Motor neuron (in vitro differentiated cells): ENCODE measurements around the gene TRIM25. TPM values are rescaled to one million over a fixed set of nuclear protein-coding genes. Genes with fewer than 3 reads are reported as not detected.
A peak's percentile ranks its signal among the peaks of the same experiment; 100 is the strongest.

Source experiments
- ATAC-seq, 8 experiments: fragments of 200-7000 bp; cut with Tn5 transposase; replicated peaks in 6 of 8; 2 replicates each; pipeline ENCODE4 v1.8.0; 2021; ENCODE audit warnings: mild to moderate bottlenecking in 8 of 8, moderate library complexity in 8 of 8
- H3K27ac ChIP-seq, 2 donors: fragments of 250-450 bp; sonication (Bioruptor Pico); 2 replicates each; pipeline ENCODE4 v1.9.0; 2021; ENCODE audit warnings: antibody characterized with exemption in 2 of 2, mild to moderate bottlenecking in 2 of 2, moderate library complexity in 1 of 2
- H3K4me1 ChIP-seq, 2 donors: fragments of 250-450 bp; sonication (Bioruptor Pico); replicated peaks in 1 of 2; 2 replicates each; pipeline ENCODE4 v1.6.1; 2021; ENCODE audit warnings: antibody characterized with exemption in 2 of 2, mild to moderate bottlenecking in 2 of 2, moderate library complexity in 1 of 2
- H3K4me3 ChIP-seq, 5 donors: fragments of 250-450 bp; sonication (Bioruptor Pico); 2 replicates each; pipeline ENCODE4 v1.9.0; 2021; ENCODE audit warnings: antibody characterized with exemption in 5 of 5, mild to moderate bottlenecking in 5 of 5, moderate library complexity in 4 of 5
- whole genome bisulfite sequencing, 10 experiments: fragments of 450-650 bp; shearing (Covaris generic); methylation state at CpG; one replicate each; pipeline ENCODE4 v1.0.0; 2022; 5-methylcytosine and 5-hydroxymethylcytosine counted together
- in situ Hi-C, 9 experiments: fragments of 400-800 bp; cut with MboI; loops; one replicate each; pipeline ENCODE4 v1.15.0; 2021; ENCODE audit warnings: low sequenced_read_pairs in 9 of 9, low pct_unique_long_range_greater_than_20kb in 2 of 9; ENCODE audit not compliant: unreplicated experiment in 9 of 9
- total RNA-seq, 8 experiments: library from RNA; unstranded; fragments of 300-600 nt; gene quantifications; 2 replicates each; pipeline versions ENCODE4 v1.2.3 to v1.2.4, GENCODE V29; 2022

Gene TRIM25
- total RNA-seq, 8 experiments from 2014 or later = 2.5 to 77.7 (median 15.7) TPM

- H3K4me1 ChIP-seq = no peaks in the 10 kb centered on the region
- no peak overlapping the region for H3K27ac ChIP-seq
- H3K4me3 ChIP-seq = no peak overlapping the region
- 79 to 100% (median 100%) methylated on average over 1 to 3 of the region's 3 CpGs; no CpG with 5 or more reads in 3 of the 10 experiments for WGBS, 10 experiments
- ATAC-seq = no peak
- in situ Hi-C loops = no loop called here
These were observed 45.1 kb downstream of the TRIM25 start for GRCh38 chr17:56868716-56869115.

DNA sequence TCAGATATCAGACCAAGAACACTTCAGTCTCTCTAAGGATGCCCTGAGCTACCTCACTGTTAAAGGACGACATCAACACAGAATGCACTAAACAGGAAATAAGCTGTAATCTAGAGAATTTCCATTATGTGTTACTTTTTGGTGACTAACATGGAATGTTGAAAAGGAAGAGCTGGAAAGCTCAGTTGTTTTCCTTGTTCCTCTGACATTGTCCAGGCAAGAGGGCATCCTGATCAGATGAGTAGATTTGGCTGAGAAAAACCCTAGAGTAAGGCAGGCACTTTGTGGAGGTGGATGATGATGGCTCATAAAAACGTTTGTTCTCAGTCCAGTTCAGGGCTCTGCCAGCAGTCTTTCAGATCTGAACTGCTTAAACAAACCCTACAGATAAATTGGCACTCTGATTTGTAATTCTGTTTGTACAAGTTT lies 45.9 kb downstream of the TRIM25 start:
- no peak overlapping the region for H3K27ac ChIP-seq
- no peak for ATAC-seq

DNA sequence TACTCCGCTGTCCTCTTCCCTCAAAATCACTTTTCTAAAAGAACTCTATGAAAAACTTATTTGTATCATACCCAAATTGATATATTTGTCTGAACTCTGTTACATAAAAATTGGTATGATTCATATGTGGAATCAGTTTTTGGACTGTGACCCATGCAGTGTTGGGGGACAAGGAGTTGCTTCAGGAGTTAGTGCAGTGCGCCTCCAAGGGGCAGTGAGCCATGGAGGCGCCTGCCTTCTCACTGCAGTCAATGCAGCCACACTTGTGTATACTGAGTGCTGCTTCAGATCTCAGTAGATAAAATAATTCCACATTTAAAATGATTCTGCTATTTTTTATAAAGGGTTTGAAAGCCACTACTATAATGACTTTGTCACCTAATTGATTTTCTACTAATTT lies 47.4 kb downstream of the TRIM25 start:
- WGBS, 10 experiments = 0 to 79% (median 45%) methylated on average over 1 to 3 of the region's 3 CpGs; no CpG with 5 or more reads in 2 of the 10 experiments
- in situ Hi-C loops = no loop called here
- Histone ChIP-seq H3K4me1 (no peaks in the 10 kb centered on the region), H3K27ac (no peak overlapping the region), H3K4me3 (no peak overlapping the region)
- peak in 2 of 8 experiments; percentile 16 to 49 for ATAC-seq

More for the DNA sequence above, 45.9 kb downstream of the TRIM25 start:
- Histone ChIP-seq H3K4me1 (no peaks in the 10 kb centered on the region), H3K4me3 (no peak overlapping the region)
- in situ Hi-C loops = no loop called here
- 17 to 100% (median 52%) methylated on average over 1 to 2 of the region's 2 CpGs; no CpG with 5 or more reads in 4 of the 10 experiments for WGBS, 10 experiments

- 86 to 100% (median 93%) methylated on average over 1 to 5 of the region's 5 CpGs; no CpG with 5 or more reads in 1 of the 10 experiments for WGBS, 10 experiments
- no peak overlapping the region for H3K4me3 ChIP-seq
- no peak overlapping the region for H3K27ac ChIP-seq
- peak in 1 of 8 experiments; percentile 25 for ATAC-seq
- H3K4me1 ChIP-seq = no peaks in the 10 kb centered on the region
- in situ Hi-C loops = no loop called here
These were observed 47.8 kb downstream of the TRIM25 start for GRCh38 chr17:56866076-56866475.

- in situ Hi-C loops = no loop called here
- H3K4me1 ChIP-seq = no peaks in the 10 kb centered on the region
- 20 to 100% (median 61%) methylated on average over 1 to 3 of the region's 3 CpGs; no CpG with 5 or more reads in 3 of the 10 experiments for WGBS, 10 experiments
- no peak overlapping the region for H3K27ac ChIP-seq
- ATAC-seq = no peak
- no peak overlapping the region for H3K4me3 ChIP-seq
These were observed 49.9 kb downstream of the TRIM25 start for GRCh38 chr17:56863974-56864373.

GRCh38 chr17:56861899-56862298 lies 52.0 kb downstream of the TRIM25 start:
- no peak for ATAC-seq
- no peak overlapping the region for H3K27ac ChIP-seq
- in situ Hi-C loops = no loop called here
- whole genome bisulfite sequencing, 10 experiments = 61 to 100% (median 95%) methylated on average over 3 of the region's 3 CpGs; no CpG with 5 or more reads in 1 of the 10 experiments
- no peak overlapping the region for H3K4me3 ChIP-seq
- H3K4me1 ChIP-seq = no peaks in the 10 kb centered on the region

DNA sequence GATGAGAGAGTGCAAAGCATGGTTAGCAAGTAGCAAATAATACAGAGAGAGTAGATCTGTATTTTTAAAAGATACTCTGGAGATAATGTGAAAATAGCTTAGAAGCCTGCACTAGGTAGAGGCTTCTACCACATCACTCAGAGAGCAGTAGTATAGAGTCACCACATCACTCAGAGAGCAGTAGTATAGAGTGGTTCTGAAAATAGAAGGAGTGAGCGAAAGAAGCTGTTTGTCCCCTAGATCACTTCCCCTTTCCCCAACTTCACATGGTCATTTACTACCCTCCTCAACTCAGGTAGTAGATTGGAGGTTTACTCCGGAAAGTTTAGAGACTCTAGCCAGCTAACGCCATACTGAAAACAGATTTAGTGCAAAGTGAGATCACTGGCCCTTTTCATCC lies 62.8 kb downstream of the TRIM25 start:
- ATAC-seq = no peak
- H3K4me1 ChIP-seq = no peaks in the 10 kb centered on the region
- H3K4me3 ChIP-seq = no peak overlapping the region
- WGBS, 10 experiments = 0 to 100% (median 100%) methylated on average over 1 to 3 of the region's 3 CpGs; no CpG with 5 or more reads in 5 of the 10 experiments
- in situ Hi-C loops = no loop called here
- no peak overlapping the region for H3K27ac ChIP-seq

DNA sequence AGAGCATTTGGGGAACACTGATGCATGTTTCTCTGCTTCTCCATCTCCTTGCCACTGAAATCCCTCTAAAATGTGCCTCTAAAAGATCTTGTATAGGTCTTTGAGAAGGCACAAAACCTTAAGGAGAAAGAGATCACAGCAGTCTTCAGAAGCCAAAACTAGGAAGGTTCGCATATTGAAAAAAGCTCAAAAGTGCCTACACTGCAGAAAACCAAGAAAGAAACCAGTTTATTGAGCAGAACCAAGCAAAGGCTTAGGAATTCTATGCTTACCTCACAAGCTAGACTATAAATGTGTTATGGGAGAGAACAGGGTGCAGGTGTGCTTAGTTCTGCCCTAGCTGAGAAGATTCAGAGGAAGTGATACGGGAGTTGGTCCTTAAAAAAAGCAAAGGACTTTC lies 63.3 kb downstream of the TRIM25 start:
- Histone ChIP-seq H3K4me1 (no peaks in the 10 kb centered on the region), H3K4me3 (no peak overlapping the region), H3K27ac (no peak overlapping the region)
- no peak for ATAC-seq
- 83 to 100% (median 100%) methylated on average over 1 to 2 of the region's 2 CpGs for WGBS, 10 experiments
- in situ Hi-C loops = no loop called here

DNA sequence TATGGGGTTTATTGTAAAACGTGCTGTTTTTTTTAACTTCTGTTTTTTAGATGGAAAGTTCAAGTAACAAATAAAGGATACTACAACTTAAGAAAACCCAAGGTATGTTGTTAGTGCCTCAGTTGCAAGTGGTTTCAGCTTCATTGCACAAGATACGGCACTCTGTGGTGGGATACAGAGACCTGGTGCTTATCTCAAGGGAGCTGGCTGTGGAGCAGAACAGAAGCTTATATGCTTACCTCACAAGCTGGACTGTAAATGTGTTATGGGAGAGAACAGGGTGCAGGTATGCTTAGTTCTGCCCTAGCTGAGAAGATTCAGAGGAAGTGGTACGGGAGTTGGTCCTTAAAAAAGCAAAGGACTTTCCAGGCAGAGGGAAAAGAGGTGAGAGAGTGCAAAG lies 64.7 kb downstream of the TRIM25 start:
- WGBS, 10 experiments = 50 to 90% (median 63%) methylated on average over 1 to 3 of the region's 3 CpGs; no CpG with 5 or more reads in 1 of the 10 experiments
- Histone ChIP-seq H3K4me3 (no peak overlapping the region), H3K27ac (no peak overlapping the region), H3K4me1 (no peaks in the 10 kb centered on the region)
- in situ Hi-C loops = no loop called here
- no peak for ATAC-seq

DNA sequence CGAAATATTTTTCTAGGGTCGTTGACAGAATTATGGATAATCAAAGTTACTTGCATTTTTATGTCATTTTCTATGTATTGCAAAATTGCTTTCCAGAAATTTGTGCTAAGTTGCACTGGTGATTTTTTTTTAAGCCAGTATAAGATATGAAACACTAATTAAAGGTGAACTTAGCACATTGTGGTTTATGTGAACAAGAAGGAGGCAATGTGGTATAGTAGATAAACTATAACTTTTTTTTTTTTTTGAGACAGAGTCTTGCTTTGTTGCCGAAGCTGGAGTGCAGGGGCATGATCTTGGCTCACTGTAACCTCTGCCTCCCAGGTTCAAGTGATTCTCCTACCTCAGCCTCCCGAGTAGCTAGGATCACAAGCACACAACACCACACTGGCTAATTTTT lies 66.7 kb downstream of the TRIM25 start:
- H3K4me1 ChIP-seq = no peaks in the 10 kb centered on the region
- in situ Hi-C loops = no loop called here
- WGBS, 10 experiments = 80 to 100% (median 94%) methylated on average over 2 to 4 of the region's 4 CpGs
- no peak for ATAC-seq
- no peak overlapping the region for H3K27ac ChIP-seq
- no peak overlapping the region for H3K4me3 ChIP-seq

- no peaks in the 10 kb centered on the region for H3K4me1 ChIP-seq
- ATAC-seq = peak in 2 of 8 experiments; percentile 25 to 80
- no peak overlapping the region for H3K4me3 ChIP-seq
- H3K27ac ChIP-seq = no peak overlapping the region
- 88 to 100% (median 100%) methylated on average over 1 of the region's 1 CpG; no CpG with 5 or more reads in 1 of the 10 experiments for WGBS, 10 experiments
- in situ Hi-C loops = no loop called here
These were observed 67.9 kb downstream of the TRIM25 start for GRCh38 chr17:56845934-56846333.

DNA sequence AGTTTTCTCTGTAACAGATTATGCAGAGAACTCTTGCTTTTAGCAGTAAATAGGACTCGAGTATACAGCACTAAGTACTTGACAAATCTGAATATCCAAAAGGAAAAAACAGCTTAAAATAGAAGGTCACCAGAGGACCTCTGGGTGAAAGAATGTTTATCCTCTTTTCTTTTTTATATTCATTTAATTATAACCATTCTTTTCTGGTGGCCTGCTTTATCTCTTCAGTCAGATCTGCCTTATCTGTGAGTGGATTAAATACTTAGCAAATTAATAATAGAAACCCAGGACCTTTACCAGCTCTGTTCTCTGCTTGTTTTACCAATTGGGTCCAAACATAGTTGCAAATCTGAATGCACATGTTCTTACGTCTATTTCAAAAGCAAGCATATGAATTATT lies 71.3 kb downstream of the TRIM25 start:
- H3K27ac ChIP-seq = no peak overlapping the region
- in situ Hi-C loops = no loop called here
- H3K4me3 ChIP-seq = no peak overlapping the region
- 36 to 100% (median 81%) methylated on average over 1 to 2 of the region's 2 CpGs; no CpG with 5 or more reads in 1 of the 10 experiments for WGBS, 10 experiments
- peak in 1 of 8 experiments; percentile 37 for ATAC-seq
- peaks cover 0 to 2% of the 10 kb centered on the region in 2 donors for H3K4me1 ChIP-seq

- in situ Hi-C loops = no loop called here
- ATAC-seq = no peak
- Histone ChIP-seq H3K27ac (no peak overlapping the region), H3K4me3 (no peak overlapping the region), H3K4me1 (peaks cover 9 to 25% of the 10 kb centered on the region in 2 donors)
- WGBS, 10 experiments = 75 to 100% (median 95%) methylated on average over 2 to 3 of the region's 3 CpGs
These were observed 75.2 kb downstream of the TRIM25 start for GRCh38 chr17:56838687-56839086.
